HG03575 (cell line): ENCODE results near the gene PTPRD.
"Not testable (repeated sequence)": the region's sequence is repeated elsewhere in the genome, so short reads cannot be mapped to it uniquely, and the experiment has no call there.

Source experiments
- ATAC-seq: cut with Tn5 transposase; IDR thresholded peaks from one replicate; pipeline ENCODE4 v1.9.1; 2021; ENCODE audit not compliant: unreplicated experiment, insufficient number of reproducible peaks, low FRiP score; ENCODE audit errors: extremely low read depth

Gene PTPRD

DNA sequence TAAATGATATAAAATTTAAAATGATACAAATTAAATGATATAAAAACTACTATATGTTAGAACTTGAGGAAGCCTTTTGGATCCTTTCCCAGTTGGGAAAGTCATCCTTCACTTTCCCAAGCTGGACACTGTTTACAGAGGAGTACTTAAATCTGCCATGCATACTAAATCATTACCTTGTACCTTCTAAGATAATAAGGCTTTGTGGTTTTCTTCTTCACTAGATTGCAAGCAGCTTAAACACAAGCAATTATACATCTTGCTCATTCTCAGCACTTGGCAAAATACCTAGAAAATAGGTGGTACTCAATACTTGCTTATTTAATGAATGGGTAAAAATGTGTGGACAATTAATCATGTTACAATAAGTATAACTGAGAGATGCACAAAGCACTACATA is 666.8 kb downstream of the PTPRD start:
- no peak for ATAC-seq

DNA sequence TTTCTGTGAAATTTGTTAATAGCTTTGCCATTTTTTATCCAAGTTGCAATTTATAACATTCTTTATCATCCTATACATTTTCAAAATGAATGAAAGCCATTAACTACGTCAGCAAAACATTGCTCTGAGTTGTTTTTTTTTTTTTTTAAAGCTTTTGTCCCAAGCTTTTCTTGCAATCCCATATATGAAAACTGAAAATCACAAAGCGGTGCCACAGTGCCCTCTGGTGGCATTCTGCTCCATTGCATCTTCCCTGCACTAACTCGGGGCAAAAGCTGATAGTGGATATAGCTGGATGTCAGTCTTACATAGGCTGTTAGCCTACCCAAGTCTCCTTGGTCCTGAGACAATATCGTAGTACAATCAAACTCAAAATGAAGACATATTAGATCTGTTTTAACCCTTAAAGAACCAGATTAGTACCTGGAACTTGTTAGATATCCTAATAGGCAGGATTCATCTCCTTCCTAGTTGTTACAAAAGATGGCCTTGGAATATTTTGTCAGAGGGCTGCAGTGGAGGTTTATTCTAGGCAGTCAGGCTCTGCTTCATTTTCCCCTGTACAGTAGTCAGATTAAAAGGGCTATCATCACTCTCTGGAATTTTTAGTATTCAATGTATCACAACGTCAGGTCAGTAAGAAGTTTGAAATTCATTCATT is 669.9 kb downstream of the PTPRD start:
- ATAC-seq, result peak; percentile 75

DNA sequence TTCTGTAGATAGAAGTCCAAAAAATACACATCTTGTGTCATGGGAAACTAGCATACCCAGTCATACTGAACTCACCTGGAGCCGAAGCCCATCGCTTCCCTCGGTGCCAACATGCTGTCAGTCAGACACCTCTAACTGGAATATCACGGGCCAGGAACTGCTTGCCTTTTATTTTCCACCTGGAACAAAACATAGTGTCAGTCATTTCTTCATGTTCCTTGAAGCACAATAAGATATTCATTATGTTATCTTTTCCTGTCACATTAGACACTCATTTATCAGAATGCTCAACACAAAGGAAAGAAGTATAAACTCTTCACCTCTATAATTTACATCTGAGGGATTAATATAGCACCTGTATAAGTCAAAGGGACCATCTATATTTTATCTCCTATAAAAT is 674.4 kb downstream of the PTPRD start:
- ATAC-seq, result no peak

DNA sequence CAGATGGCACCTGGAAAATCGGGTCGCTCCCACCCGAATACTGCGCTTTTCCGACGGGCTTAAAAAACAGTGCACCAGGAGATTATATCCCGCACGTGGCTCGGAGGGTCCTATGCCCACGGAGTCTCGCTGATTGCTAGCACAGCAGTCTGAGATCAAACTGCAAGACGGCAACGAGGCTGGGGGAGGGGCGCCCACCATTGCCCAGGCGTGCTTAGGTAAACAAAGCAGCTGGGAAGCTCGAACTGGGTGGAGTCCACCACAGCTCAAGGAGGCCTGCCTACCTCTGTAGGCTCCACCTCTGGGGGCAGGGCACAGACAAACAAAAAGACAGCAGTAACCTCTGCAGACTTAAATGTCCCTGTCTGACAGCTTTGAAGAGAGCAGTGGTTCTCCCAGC is 681.3 kb downstream of the PTPRD start:
- not testable (repeated sequence) for ATAC-seq

DNA sequence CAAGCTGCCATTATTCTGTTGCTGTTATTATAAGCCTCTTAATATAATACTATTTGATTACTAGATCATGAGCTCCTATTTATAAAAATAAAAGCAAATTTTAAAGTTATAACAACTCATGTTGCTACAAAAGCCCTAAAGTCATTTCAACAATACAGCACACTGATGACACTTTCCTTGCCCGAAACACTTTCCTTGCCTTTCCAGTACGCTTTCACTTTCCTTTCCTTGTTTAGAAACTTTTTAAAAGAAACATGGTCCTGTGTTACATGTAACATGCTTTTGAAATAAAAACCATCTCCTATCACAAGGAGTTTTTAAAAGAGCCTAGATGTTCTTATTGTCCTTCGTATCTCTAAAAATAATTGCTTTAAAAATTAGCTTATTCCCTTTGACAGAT is 688.4 kb downstream of the PTPRD start:
- no peak for ATAC-seq

DNA sequence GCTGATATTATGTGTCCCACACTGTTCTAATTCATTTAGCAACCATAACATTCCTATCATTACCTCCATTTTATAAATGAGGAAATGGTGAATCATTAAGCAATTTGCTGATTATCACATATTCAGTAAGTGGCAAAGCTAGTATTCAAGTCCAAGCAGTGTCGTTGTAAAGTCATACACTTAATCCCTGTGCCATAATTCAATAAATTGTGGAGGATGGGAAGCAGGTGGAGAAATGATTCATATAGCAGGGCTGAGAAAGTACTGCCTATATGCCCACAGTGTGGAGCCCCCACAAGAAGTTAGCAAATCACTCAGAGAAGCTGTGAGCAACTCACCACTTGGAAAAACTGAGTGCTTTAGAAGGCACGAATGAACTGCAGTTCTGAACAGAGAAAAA is 691.0 kb downstream of the PTPRD start:
- no peak for ATAC-seq

DNA sequence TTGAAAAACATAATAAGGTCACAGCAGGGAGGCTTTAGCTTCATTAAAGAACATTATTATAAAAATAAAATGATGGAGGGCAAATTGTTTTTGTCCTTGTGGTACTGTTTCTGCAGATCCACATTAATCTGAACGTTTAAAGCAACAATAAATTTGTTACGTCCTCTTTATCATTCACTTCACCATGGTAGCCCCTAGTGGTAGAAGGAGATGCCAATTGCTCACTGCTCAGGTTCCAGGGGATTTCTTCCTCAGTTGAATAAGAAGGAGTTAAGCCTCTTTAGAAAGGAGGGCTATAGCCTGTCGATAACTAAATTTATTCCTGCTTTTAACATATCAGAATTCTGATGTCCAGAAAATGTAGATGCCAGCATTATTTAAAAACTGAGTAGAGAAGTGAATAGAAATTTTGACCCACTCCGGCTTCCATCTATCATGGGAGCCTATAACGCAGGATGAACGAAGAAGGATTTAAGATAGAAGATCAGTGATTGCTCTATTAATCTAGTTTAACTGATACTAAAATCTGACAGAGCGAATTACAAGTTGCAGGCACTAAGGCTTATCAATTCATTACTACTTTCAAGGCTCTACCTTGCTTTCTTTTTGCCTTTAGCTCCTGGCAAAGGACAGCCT is 692.3 kb downstream of the PTPRD start:
- no peak for ATAC-seq

DNA sequence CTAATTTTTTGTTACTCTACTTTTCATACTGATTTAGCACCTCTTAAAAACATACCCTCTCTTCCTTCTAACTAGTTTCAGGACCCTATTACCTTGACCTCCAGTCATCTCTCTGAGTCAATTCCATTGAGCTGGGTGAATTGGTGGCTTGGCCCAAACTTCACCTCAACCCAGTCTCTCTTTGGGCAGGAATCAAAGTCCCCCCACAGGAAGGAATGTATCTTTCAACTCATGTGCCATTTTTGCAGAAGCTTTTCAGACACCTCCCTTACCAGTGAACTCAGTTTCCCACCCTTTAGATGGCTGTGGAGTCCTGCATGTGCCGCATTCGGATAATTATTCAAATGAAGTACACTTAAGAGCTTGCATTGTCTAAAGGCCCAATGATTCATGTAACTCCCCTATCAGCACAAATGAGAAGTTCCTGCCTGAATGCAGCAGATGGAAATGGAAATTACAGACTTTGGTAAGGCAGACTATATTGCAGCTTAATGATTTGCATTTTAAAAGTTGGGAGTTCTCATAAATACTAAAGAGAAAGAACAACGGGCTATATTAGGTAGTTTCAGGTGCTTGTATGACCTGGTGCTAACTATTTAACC is 693.5 kb downstream of the PTPRD start:
- ATAC-seq, result no peak

DNA sequence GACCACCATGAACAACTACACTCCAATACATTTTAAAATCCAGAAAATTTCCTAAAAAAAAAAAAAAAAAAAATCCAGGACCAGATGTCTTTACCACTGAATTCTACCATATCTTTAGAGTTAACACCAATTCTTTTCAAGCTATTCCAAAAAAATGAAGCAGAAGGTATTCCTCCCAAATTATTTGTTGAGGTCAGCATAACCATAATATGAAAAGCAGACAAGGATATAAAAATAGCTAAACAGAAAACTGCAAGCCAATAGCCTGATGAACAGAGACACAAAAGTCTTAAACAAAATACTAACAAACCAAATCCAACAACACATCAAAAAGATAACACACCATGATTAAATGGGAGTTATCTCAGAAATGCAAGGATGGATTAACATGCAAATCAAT is 695.4 kb downstream of the PTPRD start:
- ATAC-seq, result no peak

DNA sequence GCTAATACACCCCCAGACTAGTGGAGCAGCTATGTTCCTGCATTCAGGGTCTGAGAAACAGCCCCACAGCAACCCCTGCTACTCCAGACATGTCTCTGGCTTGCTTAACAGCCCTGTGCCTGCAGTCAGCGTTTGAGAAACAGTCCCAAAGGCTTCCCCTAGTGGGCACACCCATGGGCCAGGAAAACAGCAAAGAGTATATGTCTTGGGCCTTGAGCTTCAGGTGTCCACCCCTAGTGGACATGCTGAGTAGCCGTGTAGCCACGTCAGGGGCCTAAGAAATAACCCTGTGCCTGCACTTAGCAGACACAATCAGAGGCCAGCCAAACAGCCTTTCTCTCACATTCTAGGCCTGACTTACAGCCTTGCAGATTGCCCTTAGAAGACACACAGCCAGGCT is 698.6 kb downstream of the PTPRD start:
- no peak for ATAC-seq

DNA sequence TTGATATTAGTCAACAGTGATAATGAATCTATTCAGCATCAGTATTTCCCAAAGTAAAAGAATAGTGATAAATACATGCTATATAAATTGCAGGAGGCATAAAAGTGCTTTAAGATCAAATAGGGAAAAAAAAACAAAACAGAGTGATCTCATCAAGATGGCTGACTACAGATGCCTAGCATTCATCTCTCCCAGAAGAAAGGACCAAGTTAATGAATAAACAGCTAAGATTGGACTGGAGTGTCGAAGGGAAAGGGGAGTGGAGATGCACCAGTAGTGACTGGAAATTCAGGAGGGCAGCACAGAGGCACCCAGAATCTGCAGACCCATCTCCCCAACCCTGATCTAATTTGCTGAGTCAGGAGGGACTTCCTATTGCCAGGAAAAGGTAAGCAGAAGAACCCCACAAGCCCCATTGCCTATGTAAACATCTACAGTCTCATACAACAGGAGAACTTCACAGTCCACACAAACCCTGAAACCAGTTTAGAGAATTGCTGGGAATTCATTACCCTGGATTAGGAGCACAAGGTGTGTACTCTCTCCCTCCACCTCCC is 699.4 kb downstream of the PTPRD start:
- ATAC-seq, result no peak

DNA sequence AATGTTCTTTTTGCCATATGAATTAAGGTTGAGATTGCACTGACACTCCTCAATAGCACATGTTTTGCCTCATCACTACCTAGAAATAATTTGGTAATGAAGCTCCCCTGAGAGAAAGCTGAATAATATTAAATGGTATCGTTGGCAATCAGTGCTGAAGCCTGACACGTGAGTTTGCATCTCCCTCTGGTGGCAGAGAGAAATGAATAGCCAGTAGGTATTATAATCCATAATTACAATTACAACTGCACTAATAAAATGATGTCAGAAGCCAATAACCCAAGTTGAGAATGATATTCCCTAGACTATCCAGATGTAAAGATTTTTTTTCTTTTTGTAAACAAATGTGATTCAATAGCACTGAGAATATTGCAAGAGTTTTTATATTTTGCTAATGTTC is 700.3 kb downstream of the PTPRD start:
- no peak for ATAC-seq

DNA sequence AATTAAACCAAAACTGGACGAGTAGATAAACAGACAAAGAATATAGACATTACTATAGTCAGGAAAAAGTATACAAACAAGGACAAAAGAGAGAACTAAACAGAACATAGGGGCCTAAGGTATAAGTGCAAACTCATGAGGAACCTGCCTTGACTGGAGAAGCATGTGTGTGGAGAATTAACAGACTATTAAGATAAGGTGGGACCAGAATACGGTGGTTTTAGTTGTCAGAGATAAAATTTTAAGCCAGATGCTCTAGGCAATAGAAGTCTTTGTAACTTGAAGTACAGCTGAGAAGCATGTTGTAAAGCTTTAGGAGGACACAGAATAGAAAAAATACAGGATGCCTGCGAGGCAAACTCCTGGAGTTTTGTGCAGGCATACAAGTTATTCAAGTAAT is 707.1 kb downstream of the PTPRD start:
- no peak for ATAC-seq

DNA sequence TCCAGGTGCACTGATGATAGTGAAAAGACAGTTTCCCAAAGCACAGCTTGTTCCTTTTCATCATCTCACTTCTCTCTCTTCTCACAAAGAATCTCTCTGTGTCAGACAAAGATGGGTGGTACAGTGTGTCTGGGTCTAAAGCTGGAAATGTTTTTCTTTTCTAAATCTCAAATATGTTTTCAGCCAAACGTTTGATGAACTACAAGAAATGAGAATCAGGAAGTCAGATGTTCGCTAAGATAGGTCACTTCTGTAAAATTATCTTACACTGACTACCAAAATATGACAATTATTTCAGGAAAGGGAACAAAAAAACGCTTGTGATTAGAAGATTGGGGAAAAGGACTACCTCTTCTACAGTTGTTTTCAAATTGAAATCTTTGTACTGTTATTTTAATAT is 708.8 kb downstream of the PTPRD start:
- ATAC-seq, result no peak

DNA sequence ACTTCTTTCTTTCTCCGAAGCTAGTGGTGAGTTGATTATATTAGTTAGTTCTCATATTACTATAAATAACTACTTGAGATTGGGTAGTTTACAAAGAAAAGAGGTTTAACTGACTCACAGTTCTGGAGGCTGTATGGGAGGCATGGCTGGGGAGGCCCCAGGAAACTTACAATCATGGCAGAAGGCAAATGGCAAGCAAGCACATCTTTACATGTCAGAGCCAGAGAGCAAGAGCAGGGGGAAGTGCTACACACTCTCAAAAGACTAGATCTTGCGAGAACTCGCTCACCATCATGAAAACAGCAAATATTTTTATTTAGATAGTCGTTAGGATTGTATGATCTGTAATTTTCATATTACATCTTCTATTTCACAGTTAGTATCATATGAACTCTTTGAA is 711.2 kb downstream of the PTPRD start:
- ATAC-seq, result no peak

DNA sequence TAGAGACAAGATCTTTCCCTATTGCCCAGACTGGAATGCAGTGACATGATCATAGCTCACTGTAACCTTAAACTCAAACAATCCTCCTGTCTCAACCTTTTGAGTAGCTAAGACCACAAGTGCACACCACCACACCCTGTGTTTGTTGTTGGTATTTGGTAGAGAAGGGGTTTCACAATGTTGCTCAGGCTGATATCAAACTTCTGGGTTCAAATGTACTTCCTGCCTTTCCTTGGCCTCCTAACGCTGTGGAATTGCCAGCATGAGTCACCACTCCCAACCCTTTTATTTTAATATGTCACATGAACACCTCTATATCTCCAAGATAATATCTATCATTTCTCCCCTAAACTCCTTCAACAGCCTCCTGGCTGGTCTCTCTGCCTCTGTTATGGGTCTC is 719.0 kb downstream of the PTPRD start:
- ATAC-seq, result no peak

DNA sequence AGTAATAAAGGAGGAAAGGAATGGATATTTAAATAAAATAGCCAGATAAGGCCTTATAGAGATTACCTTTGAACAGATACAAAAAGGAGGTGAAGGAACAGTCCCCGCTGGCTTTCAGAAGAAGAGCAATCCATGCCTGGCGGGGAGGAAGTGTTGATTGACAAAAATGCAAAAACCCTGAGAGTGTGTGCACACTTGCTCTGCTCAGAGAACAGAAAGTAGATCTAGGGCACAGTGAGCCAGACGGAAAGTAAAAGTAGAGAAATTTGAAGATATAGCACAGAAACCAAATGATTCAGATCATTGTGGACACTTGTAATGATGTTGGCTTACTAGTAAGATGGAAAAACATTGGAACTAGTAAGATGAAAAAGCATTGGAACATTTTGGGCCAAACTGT is 720.6 kb downstream of the PTPRD start:
- ATAC-seq, result no peak

DNA sequence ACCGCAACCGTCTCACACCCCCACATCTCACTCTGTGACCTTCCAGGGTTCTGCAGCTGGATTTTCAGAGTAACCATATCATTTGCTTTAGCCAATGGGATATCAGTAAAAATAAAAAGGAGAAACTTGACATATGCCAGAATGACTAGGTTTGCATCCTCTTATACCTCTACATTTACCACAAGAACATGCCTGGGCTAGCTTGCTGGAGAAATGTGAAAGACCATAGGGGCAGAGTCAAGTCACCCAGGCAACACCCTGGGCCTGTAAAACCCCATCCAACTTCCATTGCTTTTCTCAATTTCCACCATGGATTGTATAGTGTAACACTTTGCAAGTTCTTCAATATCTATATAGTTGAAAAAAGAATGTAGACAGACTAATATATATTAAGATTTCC is 731.1 kb downstream of the PTPRD start:
- ATAC-seq, result no peak

DNA sequence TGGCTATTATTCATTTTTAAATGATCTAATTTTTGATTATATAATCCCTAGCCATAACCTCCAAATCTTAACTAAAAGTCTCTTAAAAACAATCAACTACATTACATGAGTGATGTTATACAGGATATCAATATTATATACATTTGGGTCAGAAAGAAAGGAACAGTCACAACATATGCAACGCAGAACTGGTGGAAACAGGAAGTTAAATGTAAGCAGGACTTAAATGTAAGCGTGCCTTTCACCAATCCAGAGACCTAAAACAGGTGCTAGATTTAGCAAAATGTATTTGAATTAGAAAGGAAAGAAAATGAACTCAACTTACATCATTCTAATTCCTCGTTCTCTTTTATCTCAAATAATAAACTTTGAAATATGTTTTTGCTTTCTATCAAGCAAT is 738.5 kb downstream of the PTPRD start:
- no peak for ATAC-seq

DNA sequence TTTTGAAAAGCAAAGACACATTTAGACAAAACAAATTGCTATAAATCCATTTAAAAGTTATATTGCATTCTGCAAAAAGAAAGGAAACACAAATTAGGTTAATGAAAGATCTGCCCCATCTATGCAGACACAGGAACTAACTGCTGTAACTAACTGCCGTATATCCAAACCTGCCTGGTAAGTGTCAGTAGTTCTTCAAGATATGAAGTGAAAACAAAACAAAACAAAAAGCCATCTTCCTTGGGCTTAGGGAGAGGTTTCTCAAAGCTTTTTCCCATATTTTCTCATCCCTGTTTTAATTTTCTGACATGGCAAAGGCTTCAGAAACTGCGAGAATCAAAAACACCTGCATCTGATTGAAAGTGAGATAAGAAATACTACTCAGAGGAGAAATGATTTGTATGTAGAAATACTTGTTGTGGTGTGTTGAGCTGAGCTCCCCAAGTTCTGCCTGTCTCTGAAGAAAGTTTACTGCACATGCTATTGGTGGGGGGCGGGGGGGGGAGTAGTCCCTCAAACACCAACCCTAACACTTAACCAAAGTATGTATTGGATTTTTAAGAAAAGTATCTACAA is 750.5 kb downstream of the PTPRD start:
- no peak for ATAC-seq
